NCI-H1694 treated with DMSO at 0.1 percent for 48 hours (cell line): ENCODE results near the gene MEAK7.
A peak's percentile ranks its signal among the peaks of the same experiment; 100 is the strongest.

Experiments
- DNase-seq: peaks from one replicate; lab custom pipeline; 2025; lab: John Stamatoyannopoulos, UW

Gene MEAK7

GRCh38 chr16:84486551-84487235 lies 17.8 kb downstream of the MEAK7 start:
- DNase-seq = no peak

- no peak for DNase-seq
Measured at GRCh38 chr16:84486126-84486525, 18.3 kb downstream of the MEAK7 start.

GRCh38 chr16:84485255-84486010 lies 19.0 kb downstream of the MEAK7 start:
- no peak for DNase-seq

GRCh38 chr16:84484579-84485254 lies 19.7 kb downstream of the MEAK7 start:
- DNase-seq = peak; percentile 12

- DNase-seq = no peak
Measured at GRCh38 chr16:84483882-84484565, 20.4 kb downstream of the MEAK7 start.

- DNase-seq = no peak
Measured at GRCh38 chr16:84482951-84483881, 21.2 kb downstream of the MEAK7 start.

GRCh38 chr16:84482001-84482891 lies 22.2 kb downstream of the MEAK7 start:
- no peak for DNase-seq

GRCh38 chr16:84481051-84481735 lies 23.3 kb downstream of the MEAK7 start:
- no peak for DNase-seq

- DNase-seq = no peak
Measured at GRCh38 chr16:84479716-84480450, 24.6 kb downstream of the MEAK7 start.

GRCh38 chr16:84478172-84478947 lies 26.1 kb downstream of the MEAK7 start:
- DNase-seq = no peak

- no peak for DNase-seq
Measured at GRCh38 chr16:84477661-84478060, 26.8 kb downstream of the MEAK7 start.

GRCh38 chr16:84476401-84476800 lies 28.1 kb downstream of the MEAK7 start:
- no peak for DNase-seq

- DNase-seq = no peak
Measured at GRCh38 chr16:84475643-84476240, 28.7 kb downstream of the MEAK7 start.

GRCh38 chr16:84471966-84472365 lies 32.5 kb downstream of the MEAK7 start:
- no peak for DNase-seq

- DNase-seq = no peak
Measured at GRCh38 chr16:84471316-84471715, 33.1 kb downstream of the MEAK7 start.

GRCh38 chr16:84467709-84468108 lies 36.8 kb downstream of the MEAK7 start:
- DNase-seq = no peak

GRCh38 chr16:84467256-84467655 lies 37.2 kb downstream of the MEAK7 start:
- no peak for DNase-seq

GRCh38 chr16:84466692-84467091 lies 37.8 kb downstream of the MEAK7 start:
- DNase-seq = no peak
